Muscle layer of duodenum (tissue), 2 donors: ENCODE measurements around the gene ABCA6.

Source experiments
- H3K27ac ChIP-seq: one replicate; pipeline ENCODE4 v1.7.0; 2013; ENCODE audit warnings: mild to moderate bottlenecking, low read length
- H3K27me3 ChIP-seq: one replicate; pipeline ENCODE4 v1.7.0; 2013; ENCODE audit warnings: low read depth, mild to moderate bottlenecking, control low read depth, low read length
- H3K36me3 ChIP-seq, 2 donors: one replicate each; pipeline ENCODE4 v1.7.0; 2013; ENCODE audit warnings: low read length in 2 of 2, control low read depth in 1 of 2, mild to moderate bottlenecking in 1 of 2; ENCODE audit not compliant: insufficient read depth in 2 of 2, control insufficient read depth in 1 of 2
- H3K4me1 ChIP-seq, 2 donors: one replicate each; pipeline ENCODE4 v1.7.0; 2013; ENCODE audit warnings: low read length in 2 of 2, mild to moderate bottlenecking in 2 of 2, control low read depth in 1 of 2, moderate library complexity in 1 of 2; ENCODE audit not compliant: insufficient read depth in 2 of 2, control insufficient read depth in 1 of 2
- H3K4me3 ChIP-seq, 2 donors: one replicate each; pipeline ENCODE4 v1.7.0; 2013; ENCODE audit warnings: low read length in 2 of 2, low read depth in 1 of 2, mild to moderate bottlenecking in 1 of 2
- H3K9me3 ChIP-seq, 2 donors: one replicate each; pipeline ENCODE4 v1.7.0; 2013; ENCODE audit warnings: low read length in 2 of 2, control low read depth in 1 of 2, mild to moderate bottlenecking in 1 of 2; ENCODE audit not compliant: control insufficient read depth in 1 of 2
- donor health status: healthy.

ABCA6 gene

DNA sequence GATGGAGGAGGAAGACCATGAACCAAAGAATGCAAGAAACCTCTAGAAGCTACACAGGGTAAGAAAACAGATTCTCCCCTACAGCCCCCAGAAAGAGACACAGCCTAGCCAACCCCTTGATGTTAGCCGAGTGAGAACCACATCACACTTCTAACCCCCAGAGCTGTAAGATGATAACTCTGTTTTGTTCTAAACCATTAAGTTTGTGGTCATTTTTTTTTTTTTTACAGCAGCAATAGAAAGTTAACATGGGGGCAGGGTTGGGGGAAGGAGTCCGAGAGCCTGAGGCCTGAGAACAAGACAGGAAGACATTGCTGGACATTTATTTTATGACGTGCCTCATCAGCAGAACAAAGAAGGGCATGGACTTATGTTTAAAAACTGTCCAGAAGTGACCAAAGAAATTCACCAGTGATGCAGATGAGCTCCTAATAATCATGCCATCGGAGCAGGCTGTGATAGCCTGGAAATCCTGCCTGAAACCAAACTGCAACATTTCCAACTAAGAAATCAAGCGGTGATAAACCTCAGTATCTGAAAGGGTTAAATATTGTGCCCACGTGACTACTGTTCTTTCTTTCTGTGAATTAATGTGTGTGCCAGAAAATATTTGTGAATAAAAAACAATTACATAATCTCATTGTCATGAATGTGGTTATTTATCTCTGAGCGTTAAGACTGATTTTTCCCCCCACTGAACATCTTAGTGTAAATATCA lies 82.1 kb downstream of the ABCA6 start:
- Histone ChIP-seq H3K36me3 (no peaks in the 10 kb centered on the region), H3K4me1 (peaks cover 0 to 4% of the 10 kb centered on the region in 2 donors), H3K9me3 (peaks cover 0 to 3% of the 10 kb centered on the region in 2 donors), H3K4me3 (peak overlapping the region in 1 of 2 donors; percentile 31), H3K27ac (no peak overlapping the region), H3K27me3 (no peaks in the 10 kb centered on the region)

DNA sequence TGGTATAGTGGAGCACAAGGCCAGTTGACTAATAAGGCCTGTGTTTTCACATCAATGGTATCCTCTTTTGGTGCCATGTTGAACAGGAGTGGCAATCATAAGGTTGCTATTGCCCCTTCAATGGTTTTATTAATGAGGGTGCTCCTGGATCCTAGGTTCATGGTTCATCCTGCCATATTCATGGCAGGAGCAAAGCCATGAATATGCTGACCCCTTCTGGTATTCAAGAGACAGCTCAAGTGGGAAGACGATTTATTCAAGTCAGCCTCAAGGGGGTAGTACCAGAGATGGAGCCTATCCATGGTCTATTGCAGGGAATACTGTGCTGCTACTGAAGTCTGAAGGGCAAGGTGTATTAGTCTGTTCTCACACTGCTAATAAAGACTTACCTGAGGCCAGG lies 83.5 kb downstream of the ABCA6 start:
- no peak overlapping the region for H3K27ac ChIP-seq

DNA sequence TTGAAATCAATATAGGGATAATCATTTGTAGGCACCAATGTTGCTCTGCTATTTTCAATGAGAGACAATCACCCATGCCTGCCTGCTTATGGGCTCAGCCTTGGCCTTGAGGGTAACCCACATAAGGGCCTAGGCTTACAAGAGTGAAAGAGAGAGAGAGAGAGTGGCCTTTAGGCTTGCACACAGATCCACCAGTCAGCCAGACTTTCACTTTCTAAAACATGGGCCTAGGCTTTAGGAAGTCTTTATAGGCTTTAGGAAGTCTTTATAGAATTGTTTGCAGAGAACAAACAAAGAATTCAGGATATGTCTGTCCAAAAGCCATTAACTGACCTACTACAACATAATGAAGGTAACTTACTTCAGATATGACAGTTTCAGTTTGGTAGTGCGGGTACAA lies 84.4 kb downstream of the ABCA6 start:
- Histone ChIP-seq H3K27ac (no peak overlapping the region), H3K36me3 (no peaks in the 10 kb centered on the region), H3K9me3 (peaks cover 0 to 3% of the 10 kb centered on the region in 2 donors), H3K4me1 (peaks cover 0 to 4% of the 10 kb centered on the region in 2 donors), H3K4me3 (no peak overlapping the region), H3K27me3 (no peaks in the 10 kb centered on the region)

More for the DNA sequence above, 83.5 kb downstream of the ABCA6 start:
- no peaks in the 10 kb centered on the region for H3K36me3 ChIP-seq
- H3K9me3 ChIP-seq, result peaks cover 0 to 3% of the 10 kb centered on the region in 2 donors
- H3K4me3 ChIP-seq, result no peak overlapping the region
- H3K27me3 ChIP-seq, result no peaks in the 10 kb centered on the region
- peaks cover 0 to 4% of the 10 kb centered on the region in 2 donors for H3K4me1 ChIP-seq

DNA sequence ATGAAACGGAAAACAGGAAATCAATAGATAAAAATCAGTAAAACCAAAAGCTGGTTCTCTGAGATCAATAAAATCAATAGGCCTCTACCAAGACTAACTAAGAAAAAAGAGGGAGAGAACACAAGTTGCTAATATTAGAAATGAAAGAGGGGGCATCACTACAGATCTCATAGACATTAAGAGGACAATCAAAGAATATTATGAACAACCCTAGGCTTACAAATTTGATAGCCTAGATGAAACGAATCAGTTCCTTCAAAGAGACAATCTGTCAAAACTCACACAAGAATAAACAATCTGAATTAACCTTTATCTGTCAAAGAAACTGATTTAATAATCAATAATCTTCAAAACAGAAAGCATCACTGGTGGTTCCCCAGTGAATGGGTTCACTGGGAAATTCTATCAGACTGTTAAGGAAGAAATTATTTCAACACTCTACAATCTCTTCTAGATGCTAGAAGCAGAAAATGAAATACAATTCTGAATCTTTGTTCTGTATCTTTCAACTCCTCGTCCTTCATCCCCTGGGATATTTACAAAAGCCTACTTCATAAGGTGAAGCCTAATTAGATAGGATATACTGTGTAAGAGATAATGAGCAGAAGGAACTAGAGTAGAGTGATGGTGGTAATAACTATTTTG lies 85.4 kb downstream of the ABCA6 start:
- peaks cover 0 to 3% of the 10 kb centered on the region in 2 donors for H3K9me3 ChIP-seq
- H3K4me3 ChIP-seq, result no peak overlapping the region
- no peaks in the 10 kb centered on the region for H3K27me3 ChIP-seq
- H3K4me1 ChIP-seq, result peaks cover 0 to 4% of the 10 kb centered on the region in 2 donors
- H3K36me3 ChIP-seq, result no peaks in the 10 kb centered on the region
- no peak overlapping the region for H3K27ac ChIP-seq

DNA sequence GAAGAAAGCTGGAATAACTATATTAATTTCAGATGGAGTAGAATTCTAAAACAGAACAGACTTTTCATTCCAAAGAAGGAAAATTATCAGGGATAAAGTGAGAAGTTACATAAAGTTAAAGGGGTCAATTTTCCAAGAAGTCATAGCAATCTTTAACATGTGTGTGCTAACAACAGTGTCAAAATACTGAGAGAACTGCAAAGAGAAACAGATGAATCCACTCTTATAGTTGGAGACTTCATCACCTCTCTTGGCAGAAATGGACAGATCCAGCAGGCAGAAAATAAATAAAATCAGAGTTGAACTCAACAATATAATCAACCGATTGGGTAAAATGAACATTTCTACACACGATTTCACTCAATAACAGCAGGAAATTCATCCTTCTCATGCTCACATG lies 86.4 kb downstream of the ABCA6 start:
- no peaks in the 10 kb centered on the region for H3K4me1 ChIP-seq
- H3K27me3 ChIP-seq, result no peaks in the 10 kb centered on the region
- no peaks in the 10 kb centered on the region for H3K36me3 ChIP-seq
- peaks cover 0 to 3% of the 10 kb centered on the region in 2 donors for H3K9me3 ChIP-seq
- H3K4me3 ChIP-seq, result no peak overlapping the region
- no peak overlapping the region for H3K27ac ChIP-seq

DNA sequence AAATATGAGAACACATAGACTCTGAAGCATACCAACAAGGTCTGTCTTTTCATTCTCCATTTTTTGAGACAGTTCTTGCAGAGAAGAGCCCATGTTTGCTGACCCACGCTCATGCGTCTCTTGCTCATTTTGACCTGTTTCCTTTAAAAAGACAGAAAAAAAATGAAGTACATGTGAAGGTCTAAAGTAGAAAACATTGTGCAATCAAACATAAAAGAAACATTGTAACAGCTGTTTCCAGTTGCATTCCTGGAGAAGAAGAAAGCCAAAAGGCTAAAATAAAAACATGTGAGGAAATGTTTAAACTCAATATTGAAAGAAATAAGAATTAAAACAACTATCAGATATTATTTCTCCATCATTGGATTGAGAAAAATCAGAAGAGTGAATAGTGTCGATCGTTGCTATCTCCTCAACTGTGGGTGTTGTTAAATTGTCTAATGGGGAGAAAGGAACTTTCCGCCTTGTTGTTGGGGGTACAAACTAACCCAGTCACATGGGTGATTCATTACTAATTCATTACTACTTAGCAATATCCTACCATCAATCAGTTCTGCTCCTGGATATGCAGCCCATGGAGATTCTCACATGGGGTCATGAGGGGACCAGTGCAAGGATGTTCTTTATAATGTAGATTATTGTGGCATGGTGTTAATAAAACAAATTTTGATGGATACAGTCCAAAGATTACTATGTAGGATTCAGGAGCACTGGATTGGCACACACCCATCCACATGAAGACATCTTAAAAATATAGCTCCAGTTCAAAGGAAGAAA lies 90.5 kb downstream of the ABCA6 start:
- Histone ChIP-seq H3K27ac (no peak overlapping the region), H3K36me3 (no peaks in the 10 kb centered on the region), H3K4me1 (no peaks in the 10 kb centered on the region), H3K27me3 (no peaks in the 10 kb centered on the region), H3K9me3 (no peaks in the 10 kb centered on the region), H3K4me3 (no peak overlapping the region)

DNA sequence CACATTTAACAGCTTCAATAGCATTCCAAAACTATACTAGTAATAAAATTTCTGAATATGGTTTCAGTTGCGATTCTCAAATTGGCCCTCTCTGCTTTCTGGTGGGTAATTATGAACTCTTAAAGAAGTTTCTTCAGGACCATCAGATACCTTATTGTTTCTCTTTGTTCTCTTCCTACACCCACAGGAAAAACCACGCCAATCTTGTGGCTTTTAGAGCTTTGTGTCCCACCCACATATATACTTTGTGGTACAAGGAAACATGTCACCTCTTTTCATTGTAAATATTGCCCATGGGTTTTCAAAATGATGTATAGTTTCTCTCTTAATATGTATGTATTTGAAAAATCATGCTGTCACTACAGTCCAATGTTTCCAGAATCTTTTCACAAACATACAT lies 93.1 kb downstream of the ABCA6 start:
- Histone ChIP-seq H3K4me1 (no peaks in the 10 kb centered on the region), H3K27ac (no peak overlapping the region), H3K9me3 (no peaks in the 10 kb centered on the region), H3K4me3 (no peak overlapping the region), H3K27me3 (no peaks in the 10 kb centered on the region), H3K36me3 (peaks cover 0 to 6% of the 10 kb centered on the region in 2 donors)

DNA sequence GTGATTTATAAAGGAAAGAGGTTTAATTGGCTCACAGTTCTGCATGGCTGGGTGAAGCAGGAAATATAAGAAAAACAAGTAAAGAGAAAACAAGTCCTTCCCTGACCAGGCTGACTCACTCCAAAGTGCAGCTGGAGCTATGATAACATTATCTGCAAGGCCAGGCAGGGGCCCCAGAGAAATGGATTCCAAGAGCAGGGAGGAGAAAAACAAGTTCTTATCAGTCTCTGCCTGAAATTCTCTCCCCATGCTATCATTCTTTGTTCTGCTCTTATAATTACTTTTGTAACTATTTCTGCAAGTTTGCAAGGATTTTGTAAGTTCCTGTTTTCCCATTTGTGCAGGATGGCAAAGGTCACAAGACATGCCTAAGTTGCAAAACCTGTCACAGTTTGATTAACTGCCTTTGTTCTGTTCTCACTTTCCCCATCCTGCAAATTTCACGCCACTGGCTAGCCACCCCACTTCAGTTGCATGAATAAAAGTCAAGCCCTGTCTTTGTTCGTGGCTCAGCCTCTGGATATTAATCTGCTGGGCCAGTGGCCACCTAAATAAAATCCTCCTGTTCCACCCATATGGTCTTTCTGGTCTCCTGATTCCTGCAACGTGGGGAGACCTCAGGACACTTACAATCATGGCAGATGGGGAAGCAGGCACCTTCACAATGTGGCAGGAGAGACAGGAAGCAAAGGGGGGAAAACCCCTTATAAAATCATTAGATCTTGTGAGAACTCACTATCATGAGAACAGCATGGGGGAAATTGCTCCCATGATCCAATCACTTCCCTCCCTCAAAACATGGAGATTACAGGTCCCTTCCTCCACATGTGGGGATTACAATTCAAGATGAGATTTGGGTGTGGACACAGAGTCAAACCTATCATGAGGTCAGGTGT lies 94.1 kb downstream of the ABCA6 start:
- no peaks in the 10 kb centered on the region for H3K4me1 ChIP-seq
- peak overlapping the region; percentile 48 for H3K27ac ChIP-seq
- H3K9me3 ChIP-seq, result no peaks in the 10 kb centered on the region
- H3K36me3 ChIP-seq, result peaks cover 0 to 6% of the 10 kb centered on the region in 2 donors
- no peaks in the 10 kb centered on the region for H3K27me3 ChIP-seq
- H3K4me3 ChIP-seq, result no peak overlapping the region

DNA sequence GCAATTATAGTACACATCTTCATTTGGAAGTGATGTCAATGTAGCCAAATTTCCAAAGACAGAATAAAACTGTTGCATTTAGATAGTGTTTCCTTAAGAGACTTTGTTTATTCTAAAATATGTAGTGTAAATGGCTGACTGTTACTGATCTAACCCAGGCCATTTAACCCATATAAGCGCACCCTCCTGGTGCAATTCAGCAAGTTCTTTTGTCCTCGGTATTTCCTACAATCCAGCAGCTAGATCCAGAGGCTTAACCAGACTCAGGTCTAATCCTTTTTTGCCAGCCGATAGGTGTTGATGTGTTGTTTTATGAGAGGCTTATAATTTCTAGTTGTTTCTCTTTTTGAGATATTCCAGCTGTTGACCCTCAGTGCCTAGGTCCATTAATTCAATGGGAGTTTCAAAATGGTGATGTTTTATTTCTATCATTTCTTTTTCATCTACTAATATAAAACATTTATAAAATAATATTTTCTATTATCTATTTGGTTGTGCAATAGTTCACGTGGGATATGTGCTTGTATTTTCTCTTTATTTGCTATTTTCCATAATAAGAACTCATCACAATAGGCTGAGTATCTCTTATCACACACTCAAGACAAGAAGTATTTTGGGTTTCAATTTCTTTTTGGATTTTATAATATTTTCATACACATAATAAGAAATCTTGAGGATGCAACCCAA lies 95.4 kb downstream of the ABCA6 start:
- Histone ChIP-seq H3K27me3 (no peaks in the 10 kb centered on the region), H3K4me1 (no peaks in the 10 kb centered on the region), H3K36me3 (peaks cover 0 to 6% of the 10 kb centered on the region in 2 donors), H3K27ac (no peak overlapping the region), H3K4me3 (no peak overlapping the region), H3K9me3 (no peaks in the 10 kb centered on the region)

DNA sequence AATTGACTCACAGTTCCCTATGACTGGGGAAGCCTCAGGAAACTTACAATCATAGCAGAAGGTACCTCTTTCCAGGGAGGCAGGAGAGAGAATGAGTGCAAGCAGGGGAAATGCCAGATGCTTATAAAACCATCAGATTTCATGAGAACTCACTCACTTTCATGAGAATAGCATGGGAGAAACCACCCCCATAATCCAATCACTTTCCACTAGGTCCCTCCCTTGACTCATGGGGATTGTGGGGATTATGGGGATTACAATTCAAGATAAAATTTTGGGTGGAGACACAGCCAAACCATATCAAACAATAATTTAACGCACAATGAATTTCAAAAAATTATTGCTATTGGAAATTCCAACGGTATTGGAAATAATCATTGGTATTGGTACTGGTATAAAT lies 96.0 kb downstream of the ABCA6 start:
- Histone ChIP-seq H3K27me3 (no peaks in the 10 kb centered on the region), H3K4me1 (no peaks in the 10 kb centered on the region), H3K27ac (no peak overlapping the region), H3K9me3 (no peaks in the 10 kb centered on the region), H3K36me3 (peaks cover 0 to 6% of the 10 kb centered on the region in 2 donors), H3K4me3 (no peak overlapping the region)
